ENCODE data around the gene CCRL2.
A peak's percentile ranks its signal among the peaks of the same experiment; 100 is the strongest.

CCRL2 gene

GRCh38 chr3:46406788-46407611 lies at the start of gene CCRL2, which contains the start of gene CCR5AS:
Gene CCRL2, plus strand, starts transcription at chr3:46407259. Its CDS starts 821 bp downstream, at chr3:46408080.
Gene CCR5AS, minus strand, starts transcription at chr3:46407066.
- peak in 1 of 3 experiments; percentile 24 for DNase-seq (ENCODE audit: low read depth in 3 of 3)

GRCh38 chr3:46358466-46358865 lies 48.6 kb upstream of the CCRL2 start:
- no peak for DNase-seq (ENCODE audit: low read depth in 3 of 3)

GRCh38 chr3:46359733-46360493 lies 47.1 kb upstream of the CCRL2 start:
- DNase-seq (ENCODE audit: low read depth in 3 of 3) = no peak

GRCh38 chr3:46360907-46361306 lies 46.2 kb upstream of the CCRL2 start:
- no peak for DNase-seq (ENCODE audit: low read depth in 3 of 3)

- no peak for DNase-seq (ENCODE audit: low read depth in 3 of 3)
Observed at GRCh38 chr3:46361408-46362283, 45.4 kb upstream of the CCRL2 start.

- no peak for DNase-seq (ENCODE audit: low read depth in 3 of 3)
Observed at GRCh38 chr3:46365041-46365440, 42.0 kb upstream of the CCRL2 start.

GRCh38 chr3:46365737-46366524 lies 41.1 kb upstream of the CCRL2 start:
- DNase-seq (ENCODE audit: low read depth in 3 of 3) = no peak

- no peak for DNase-seq (ENCODE audit: low read depth in 3 of 3)
Observed at GRCh38 chr3:46367811-46368210, 39.2 kb upstream of the CCRL2 start.

GRCh38 chr3:46368569-46368968 lies 38.5 kb upstream of the CCRL2 start:
- DNase-seq (ENCODE audit: low read depth in 3 of 3) = peak in 1 of 3 experiments; percentile 54

GRCh38 chr3:46369151-46369550 lies 37.9 kb upstream of the CCRL2 start:
- no peak for DNase-seq (ENCODE audit: low read depth in 3 of 3)

GRCh38 chr3:46369675-46370132 lies 37.4 kb upstream of the CCRL2 start:
- DNase-seq (ENCODE audit: low read depth in 3 of 3) = peak in 1 of 3 experiments; percentile 24

- DNase-seq (ENCODE audit: low read depth in 3 of 3) = no peak
Observed at GRCh38 chr3:46370839-46371518, 36.1 kb upstream of the CCRL2 start, which contains the start of gene CCR5. Gene CCR5, plus strand, starts transcription at chr3:46370946. Its CDS starts 1,957 bp downstream, at chr3:46372903.

- DNase-seq (ENCODE audit: low read depth in 3 of 3) = no peak
Observed at GRCh38 chr3:46371519-46372340, 35.3 kb upstream of the CCRL2 start.

- no peak for DNase-seq (ENCODE audit: low read depth in 3 of 3)
Observed at GRCh38 chr3:46372492-46373359, 34.3 kb upstream of the CCRL2 start.

GRCh38 chr3:46374755-46375154 lies 32.3 kb upstream of the CCRL2 start:
- DNase-seq (ENCODE audit: low read depth in 3 of 3) = no peak

- no peak for DNase-seq (ENCODE audit: low read depth in 3 of 3)
Observed at GRCh38 chr3:46375218-46375617, 31.8 kb upstream of the CCRL2 start.

- DNase-seq (ENCODE audit: low read depth in 3 of 3) = no peak
Observed at GRCh38 chr3:46375814-46376213, 31.2 kb upstream of the CCRL2 start.

GRCh38 chr3:46378426-46378942 lies 28.6 kb upstream of the CCRL2 start:
- DNase-seq (ENCODE audit: low read depth in 3 of 3) = peak in 2 of 3 experiments; percentile 26 to 68

Measured in stimulated activated CD4-positive, alpha-beta T cell treated with anti-CD3 and anti-CD28 coated beads, TNF-alpha, amount 100 ng/mL, for 24 hours (primary cell).